NB4 (cell line): Measurements from ENCODE around the gene MRPS22.

Source experiments
- DNase-seq: peaks from one replicate; pipeline ENCODE4 v3.0.0; 2010; ENCODE audit warnings: low read depth
- H3K4me3 ChIP-seq: one replicate; pipeline ENCODE4 v1.5.1; 2011; ENCODE audit warnings: mild to moderate bottlenecking, low read depth, low read length, moderate library complexity
- CTCF ChIP-seq: IDR thresholded peaks from one replicate; pipeline ENCODE4 v1.5.1; 2012; ENCODE audit warnings: low read depth, low read length
- MYC ChIP-seq: IDR thresholded peaks from 2 replicates; pipeline ENCODE4 v1.6.1; 2011; ENCODE audit warnings: low read depth, low read length
- POLR2A ChIP-seq: IDR thresholded peaks from 2 replicates; pipeline ENCODE4 v1.6.1; 2011; ENCODE audit warnings: mild to moderate bottlenecking; ENCODE audit not compliant: insufficient read length; ENCODE audit errors: extremely low read depth
- TF ChIP-seq, protein P1 (sequence below): IDR thresholded peaks from 2 replicates; pipeline ENCODE4 v1.6.1; 2011; ENCODE audit warnings: low read depth, low read length

The MRPS22 gene

GRCh38 chr3:139342054-139342453, 1.8 kb upstream of the MRPS22 start:
- no peak overlapping the region for H3K4me3 ChIP-seq
- TF ChIP-seq, protein P1, sequence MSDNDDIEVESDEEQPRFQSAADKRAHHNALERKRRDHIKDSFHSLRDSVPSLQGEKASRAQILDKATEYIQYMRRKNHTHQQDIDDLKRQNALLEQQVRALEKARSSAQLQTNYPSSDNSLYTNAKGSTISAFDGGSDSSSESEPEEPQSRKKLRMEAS, result no peak
- no peak for TF ChIP-seq CTCF
- no peak for TF ChIP-seq POLR2A
- TF ChIP-seq MYC, result no peak
- DNase-seq, result no peak

- no peak for TF ChIP-seq MYC
- TF ChIP-seq, protein P1, result no peak
- TF ChIP-seq POLR2A, result no peak
- no peak for TF ChIP-seq CTCF
- no peak overlapping the region for H3K4me3 ChIP-seq
- DNase-seq, result no peak
Observed at GRCh38 chr3:139346771-139347170, 3.0 kb downstream of the MRPS22 start.

GRCh38 chr3:139353920-139354556, 10.2 kb downstream of the MRPS22 start:
- TF ChIP-seq CTCF (peak; percentile 67), MYC (no peak), POLR2A (no peak)
- TF ChIP-seq, protein P1, result no peak
- peak; percentile 58 for DNase-seq
- H3K4me3 ChIP-seq, result no peak overlapping the region

GRCh38 chr3:139354661-139355060, 10.8 kb downstream of the MRPS22 start:
- DNase-seq, result no peak
- TF ChIP-seq MYC (no peak), POLR2A (no peak)
- H3K4me3 ChIP-seq, result no peak overlapping the region

- TF ChIP-seq, protein P1, result no peak
- no peak for TF ChIP-seq MYC
- no peak for TF ChIP-seq POLR2A
- TF ChIP-seq CTCF, result no peak
- no peak overlapping the region for H3K4me3 ChIP-seq
- no peak for DNase-seq
Observed at GRCh38 chr3:139355476-139355875, 11.7 kb downstream of the MRPS22 start.

DNA sequence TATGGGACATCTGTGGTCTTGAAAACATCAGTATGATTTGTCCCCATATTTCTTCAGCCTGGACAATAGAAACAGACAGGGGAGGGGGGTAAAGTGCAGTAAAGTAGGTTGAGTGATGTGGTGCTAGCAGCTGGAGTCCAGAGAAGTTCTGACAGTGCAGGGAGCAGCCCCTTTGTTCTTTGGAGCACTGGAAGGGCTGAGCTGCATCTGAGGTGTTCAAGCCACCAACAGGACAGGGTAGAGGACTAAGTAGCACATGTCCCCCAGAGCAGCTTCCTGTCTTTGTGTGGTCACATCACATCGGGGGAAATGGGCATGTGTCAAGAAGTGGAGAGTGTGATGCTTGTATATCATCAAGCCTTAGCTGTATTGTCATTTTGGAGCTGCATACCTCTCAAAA, 12.1 kb downstream of the MRPS22 start:
- H3K4me3 ChIP-seq, result no peak overlapping the region
- peak; percentile 4 for DNase-seq
- TF ChIP-seq CTCF (no peak), MYC (no peak), POLR2A (no peak)
- TF ChIP-seq, protein P1, result no peak
